ENCODE measurements around the gene ADGRL4.

GRCh38 chr1:79010589-79010988 is 4.1 kb upstream of the ADGRL4 start:
- TF ChIP-seq CTCF (IDR thresholded peaks at IDR 0.05) (no peak), TCF7L2 (IDR thresholded peaks at IDR 0.05; ENCODE audit: low read depth, low read length) (no peak), POLR2AphosphoS5 (IDR thresholded peaks at IDR 0.05; ENCODE audit: low read depth, low read length) (no peak), SIN3A (IDR thresholded peaks at IDR 0.05; ENCODE audit: borderline replicate concordance, insufficient read depth, low read depth, low read length) (no peak)
